Mesothelial cell of epicardium (in vitro differentiated cells): Measurements from ENCODE around the gene NCAM1. TPM values are rescaled to one million over a fixed set of nuclear protein-coding genes. Genes with fewer than 3 reads are reported as not detected.
A peak's percentile ranks its signal among the peaks of the same experiment; 100 is the strongest.

Source experiments
- DNase-seq, 2 experiments: peaks; one replicate each; pipeline ENCODE4 v3.0.0; 2021; ENCODE audit warnings: low spot score in 2 of 2; ENCODE audit not compliant: unreplicated experiment in 2 of 2
- H3K27ac Mint-ChIP-seq: 2 replicates; pipeline ENCODE4 v1.8.0; 2021; ENCODE audit warnings: mixed read lengths
- H3K27me3 Mint-ChIP-seq: 2 replicates; pipeline ENCODE4 v1.8.0; 2021; ENCODE audit warnings: low read depth, mixed read lengths
- H3K36me3 Mint-ChIP-seq: 2 replicates; pipeline ENCODE4 v1.8.0; 2021; ENCODE audit warnings: mixed read lengths
- H3K4me1 Mint-ChIP-seq: 2 replicates; pipeline ENCODE4 v1.8.0; 2021; ENCODE audit warnings: mixed read lengths
- H3K4me3 Mint-ChIP-seq: 2 replicates; pipeline ENCODE4 v1.8.0; 2021; ENCODE audit warnings: mild to moderate bottlenecking, moderate library complexity, mixed read lengths
- H3K9me3 Mint-ChIP-seq: 2 replicates; pipeline ENCODE4 v1.8.0; 2021; ENCODE audit warnings: mixed read lengths
- total RNA-seq: library from RNA; stranded (reverse); gene quantifications from 3 replicates; pipeline ENCODE4 v1.2.1, GENCODE V29; 2021
- TF ChIP-seq, protein P1 (sequence below): fragments of 200-600 bp; sonication (generic); IDR thresholded peaks from one replicate; pipeline ENCODE4 v1.5.0; 2021; ENCODE audit warnings: antibody characterized with exemption; ENCODE audit not compliant: unreplicated experiment

NCAM1 gene
- total RNA-seq, 1 donor from 2014 or later = 139 TPM

DNA sequence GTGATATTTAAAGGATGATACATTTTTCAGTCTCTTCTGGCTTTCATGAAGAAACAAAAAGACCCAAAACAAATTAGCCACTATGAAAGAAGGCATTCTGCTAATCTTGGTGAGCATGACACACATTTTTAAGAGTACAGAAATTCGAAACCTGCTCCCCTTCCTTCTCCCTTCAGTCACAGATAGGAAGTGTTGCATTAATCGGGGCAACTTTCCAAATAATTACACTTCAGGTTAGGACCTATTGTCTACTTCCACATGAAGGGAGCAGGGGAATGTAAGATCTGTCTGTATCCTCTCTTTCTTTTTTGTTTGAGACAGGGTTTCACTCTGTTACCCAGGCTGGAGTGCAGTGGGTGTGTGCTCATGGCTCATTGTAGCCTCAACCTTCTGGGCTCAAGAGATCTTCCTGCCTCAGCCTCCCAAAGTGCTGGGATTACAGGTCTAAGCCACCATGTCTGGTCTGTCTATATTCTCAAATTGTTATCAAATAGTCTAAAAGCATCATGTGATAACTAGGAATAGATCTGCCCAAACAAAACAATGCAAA lies 45.8 kb downstream of the NCAM1 start:
- H3K27me3 Mint-ChIP-seq = no peaks in the 10 kb centered on the region
- TF ChIP-seq, protein P1, sequence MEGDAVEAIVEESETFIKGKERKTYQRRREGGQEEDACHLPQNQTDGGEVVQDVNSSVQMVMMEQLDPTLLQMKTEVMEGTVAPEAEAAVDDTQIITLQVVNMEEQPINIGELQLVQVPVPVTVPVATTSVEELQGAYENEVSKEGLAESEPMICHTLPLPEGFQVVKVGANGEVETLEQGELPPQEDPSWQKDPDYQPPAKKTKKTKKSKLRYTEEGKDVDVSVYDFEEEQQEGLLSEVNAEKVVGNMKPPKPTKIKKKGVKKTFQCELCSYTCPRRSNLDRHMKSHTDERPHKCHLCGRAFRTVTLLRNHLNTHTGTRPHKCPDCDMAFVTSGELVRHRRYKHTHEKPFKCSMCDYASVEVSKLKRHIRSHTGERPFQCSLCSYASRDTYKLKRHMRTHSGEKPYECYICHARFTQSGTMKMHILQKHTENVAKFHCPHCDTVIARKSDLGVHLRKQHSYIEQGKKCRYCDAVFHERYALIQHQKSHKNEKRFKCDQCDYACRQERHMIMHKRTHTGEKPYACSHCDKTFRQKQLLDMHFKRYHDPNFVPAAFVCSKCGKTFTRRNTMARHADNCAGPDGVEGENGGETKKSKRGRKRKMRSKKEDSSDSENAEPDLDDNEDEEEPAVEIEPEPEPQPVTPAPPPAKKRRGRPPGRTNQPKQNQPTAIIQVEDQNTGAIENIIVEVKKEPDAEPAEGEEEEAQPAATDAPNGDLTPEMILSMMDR = no peak
- H3K27ac Mint-ChIP-seq = no peak overlapping the region
- peaks cover 2% of the 10 kb centered on the region for H3K36me3 Mint-ChIP-seq
- peaks cover 17% of the 10 kb centered on the region for H3K4me1 Mint-ChIP-seq
- H3K9me3 Mint-ChIP-seq = peaks cover 7% of the 10 kb centered on the region
- no peak for DNase-seq
- H3K4me3 Mint-ChIP-seq = no peak overlapping the region

DNA sequence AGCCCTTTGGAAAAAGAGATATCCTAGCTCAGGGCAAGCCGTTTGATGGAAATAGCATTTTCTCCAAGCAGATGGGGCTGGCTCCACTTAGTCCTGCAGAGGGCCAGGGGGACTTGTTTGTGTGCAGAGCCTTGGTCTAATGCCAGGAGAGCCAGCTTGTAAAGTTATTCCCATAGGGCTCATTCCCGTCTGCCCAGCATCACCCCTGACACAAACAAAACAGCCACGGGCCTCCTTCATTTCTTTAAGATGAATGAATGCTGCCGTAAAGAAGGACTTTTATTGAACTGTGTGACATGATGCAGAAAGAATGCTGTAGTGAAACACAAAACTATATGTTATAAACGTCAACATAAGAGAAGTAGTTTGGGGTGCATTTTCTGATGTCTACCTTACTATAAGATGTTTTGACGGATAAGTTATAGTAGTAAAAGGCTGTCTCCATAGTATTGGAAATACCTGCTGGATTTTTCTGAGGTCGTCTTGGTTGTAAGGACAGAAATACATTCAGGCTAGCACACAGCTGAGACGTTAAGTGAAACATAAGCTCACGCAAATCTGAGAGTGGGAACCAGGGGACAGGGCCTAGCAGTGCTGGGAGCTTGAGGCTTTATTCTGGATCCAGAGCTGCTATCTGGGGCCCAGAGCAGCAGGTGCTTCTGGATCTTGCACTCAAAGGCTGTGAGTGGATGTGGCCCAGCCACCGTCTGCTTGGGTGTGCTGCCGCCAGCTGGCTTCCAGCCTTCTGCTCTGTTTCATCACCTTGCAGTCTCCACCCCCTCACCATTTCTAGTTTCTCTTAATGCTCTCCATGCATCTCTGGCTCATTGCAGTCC lies 53.3 kb downstream of the NCAM1 start:
- DNase-seq = no peak
- Mint-ChIP-seq H3K4me3 (no peak overlapping the region), H3K27ac (peak overlapping the region; percentile 90), H3K4me1 (peaks cover 54% of the 10 kb centered on the region), H3K9me3 (no peaks in the 10 kb centered on the region), H3K36me3 (no peaks in the 10 kb centered on the region), H3K27me3 (no peaks in the 10 kb centered on the region)
- TF ChIP-seq, protein P1 = no peak

DNA sequence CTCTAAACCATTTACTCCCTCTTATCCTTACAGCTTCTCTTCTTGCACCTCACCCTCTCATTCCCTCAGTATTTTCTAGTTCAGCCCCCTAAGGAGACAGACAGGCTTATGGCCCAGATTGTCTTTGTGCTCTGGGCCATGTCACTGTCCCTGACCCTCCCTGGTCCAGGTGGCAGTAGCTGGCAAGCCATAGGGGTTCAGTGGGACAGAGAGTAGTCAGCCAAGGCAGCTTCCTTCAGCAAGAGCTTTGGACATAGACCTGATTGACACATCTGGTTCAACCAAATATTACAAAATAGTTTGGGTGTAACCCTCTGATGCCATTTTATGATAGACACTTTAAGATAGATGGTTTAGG lies 53.9 kb downstream of the NCAM1 start:
- Mint-ChIP-seq H3K27ac (peak overlapping the region; percentile 90), H3K27me3 (no peaks in the 10 kb centered on the region), H3K36me3 (no peaks in the 10 kb centered on the region), H3K9me3 (no peaks in the 10 kb centered on the region), H3K4me3 (no peak overlapping the region), H3K4me1 (peaks cover 54% of the 10 kb centered on the region)
- TF ChIP-seq, protein P1 = no peak
- DNase-seq = no peak

DNA sequence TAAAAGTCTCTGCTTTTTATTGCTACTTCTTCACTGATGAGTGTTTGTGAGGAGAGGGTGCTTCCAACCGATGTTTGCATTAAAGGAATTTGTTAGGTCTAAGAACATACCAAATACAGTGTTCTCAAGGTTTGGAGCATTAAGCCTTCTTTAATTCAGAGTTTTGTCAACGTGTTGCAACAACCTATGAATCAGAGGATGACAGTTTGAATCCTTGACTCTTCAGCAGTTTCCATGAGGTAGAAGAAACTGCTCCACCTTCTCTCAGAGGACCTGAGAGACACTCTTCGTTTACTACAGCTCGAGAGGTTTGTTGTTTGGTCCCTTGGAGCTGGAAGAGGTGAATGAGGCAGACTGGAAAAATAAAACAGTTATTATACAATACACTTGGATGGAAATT lies 55.7 kb downstream of the NCAM1 start:
- H3K27ac Mint-ChIP-seq = peak overlapping the region; percentile 10
- no peak overlapping the region for H3K4me3 Mint-ChIP-seq
- peaks cover 57% of the 10 kb centered on the region for H3K4me1 Mint-ChIP-seq
- no peaks in the 10 kb centered on the region for H3K27me3 Mint-ChIP-seq
- DNase-seq = no peak
- H3K36me3 Mint-ChIP-seq = no peaks in the 10 kb centered on the region
- TF ChIP-seq, protein P1 = no peak
- H3K9me3 Mint-ChIP-seq = no peaks in the 10 kb centered on the region

DNA sequence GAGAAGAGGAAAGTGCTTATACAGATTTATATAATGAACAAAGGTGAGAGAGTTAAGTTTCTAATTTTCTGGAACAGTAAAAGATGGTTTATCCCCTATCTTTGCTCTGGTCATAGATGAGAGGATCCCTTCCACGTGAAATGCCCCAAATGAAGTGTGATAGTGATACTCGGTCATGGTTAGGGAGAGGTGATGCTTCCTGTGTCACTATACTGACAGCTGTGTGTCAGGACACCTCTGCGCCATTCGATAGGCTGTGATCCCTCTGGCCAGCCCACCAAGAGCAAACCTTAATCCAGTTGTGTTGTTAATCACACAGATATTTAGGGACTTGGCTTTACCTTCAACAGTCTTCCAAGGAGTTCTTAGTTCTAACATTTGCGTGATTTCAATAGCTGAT lies 57.7 kb downstream of the NCAM1 start:
- Mint-ChIP-seq H3K27ac (peak overlapping the region; percentile 72), H3K27me3 (no peaks in the 10 kb centered on the region), H3K4me1 (peaks cover 64% of the 10 kb centered on the region), H3K36me3 (no peaks in the 10 kb centered on the region), H3K9me3 (no peaks in the 10 kb centered on the region), H3K4me3 (no peak overlapping the region)
- DNase-seq = no peak
- TF ChIP-seq, protein P1 = no peak
